Activated CD4-positive, alpha-beta T cell treated with anti-CD3 and anti-CD28 coated beads for 48 hours (primary cell): ENCODE results near the gene PARP4.
"Not testable (repeated sequence)": the region's sequence is repeated elsewhere in the genome, so short reads cannot be mapped to it uniquely, and the experiment has no call there.

Source experiments
- DNase-seq: peaks from one replicate; pipeline ENCODE4 v3.0.0-alpha.2; 2020

The PARP4 gene

GRCh38 chr13:24505256-24505655, 7.3 kb downstream of the PARP4 start:
- DNase-seq, result no peak

GRCh38 chr13:24503379-24503696, 9.2 kb downstream of the PARP4 start:
- DNase-seq, result no peak

GRCh38 chr13:24502533-24503378, 9.8 kb downstream of the PARP4 start:
- DNase-seq, result no peak

GRCh38 chr13:24500977-24501376, 11.6 kb downstream of the PARP4 start:
- no peak for DNase-seq

GRCh38 chr13:24497742-24498141, 14.8 kb downstream of the PARP4 start:
- no peak for DNase-seq

GRCh38 chr13:24496295-24496694, 16.3 kb downstream of the PARP4 start:
- DNase-seq, result not testable (repeated sequence)

- no peak for DNase-seq
Measured at GRCh38 chr13:24495151-24495729, 17.3 kb downstream of the PARP4 start.

- no peak for DNase-seq
Measured at GRCh38 chr13:24493356-24493755, 19.2 kb downstream of the PARP4 start.

GRCh38 chr13:24491845-24492244, 20.7 kb downstream of the PARP4 start:
- DNase-seq, result no peak

GRCh38 chr13:24489721-24490120, 22.9 kb downstream of the PARP4 start:
- no peak for DNase-seq

- not testable (repeated sequence) for DNase-seq
Measured at GRCh38 chr13:24488092-24488491, 24.5 kb downstream of the PARP4 start.

- DNase-seq, result not testable (repeated sequence)
Measured at GRCh38 chr13:24486017-24486657, 26.4 kb downstream of the PARP4 start.

GRCh38 chr13:24473686-24474085, 38.9 kb downstream of the PARP4 start:
- DNase-seq, result no peak

GRCh38 chr13:24472129-24472528, 40.4 kb downstream of the PARP4 start:
- not testable (repeated sequence) for DNase-seq

- DNase-seq, result no peak
Measured at GRCh38 chr13:24463078-24463477, 49.5 kb downstream of the PARP4 start.

- no peak for DNase-seq
Measured at GRCh38 chr13:24460256-24460655, 52.3 kb downstream of the PARP4 start.

GRCh38 chr13:24459726-24460125, 52.9 kb downstream of the PARP4 start:
- no peak for DNase-seq

- no peak for DNase-seq
Measured at GRCh38 chr13:24459234-24459633, 53.3 kb downstream of the PARP4 start.

GRCh38 chr13:24458736-24459135, 53.8 kb downstream of the PARP4 start:
- DNase-seq, result no peak

- DNase-seq, result no peak
Measured at GRCh38 chr13:24456396-24456795, 56.2 kb downstream of the PARP4 start.

- no peak for DNase-seq
Measured at GRCh38 chr13:24454056-24454455, 58.5 kb downstream of the PARP4 start.

- no peak for DNase-seq
Measured at GRCh38 chr13:24452044-24452443, 60.5 kb downstream of the PARP4 start.

- DNase-seq, result no peak
Measured at GRCh38 chr13:24450530-24450929, 62.0 kb downstream of the PARP4 start.

GRCh38 chr13:24444851-24445250, 67.7 kb downstream of the PARP4 start:
- not testable (repeated sequence) for DNase-seq
